RWPE2 (cell line): ENCODE data around the gene IAPP.

Experiments used
- ATAC-seq: fragments of 200-7000 bp; cut with Tn5 transposase; 3 replicates; pipeline ENCODE4 v1.9.1; 2021; ENCODE audit warnings: low read depth
- DNase-seq: peaks from one replicate; pipeline ENCODE4 v3.0.0-alpha.2; 2020; ENCODE audit warnings: low spot score
- H3K27ac ChIP-seq: fragments of 450-650 bp; 2 replicates; pipeline ENCODE4 v1.5.1; 2017; ENCODE audit warnings: mild to moderate bottlenecking; ENCODE audit not compliant: poor library complexity, severe bottlenecking
- H3K27me3 ChIP-seq: fragments of 250-450 bp; sonication (Bioruptor Pico); 2 replicates; pipeline ENCODE4 v1.5.1; 2021; ENCODE audit warnings: mild to moderate bottlenecking, moderate library complexity; ENCODE audit not compliant: insufficient read depth, poor library complexity, severe bottlenecking
- H3K36me3 ChIP-seq: fragments of 250-450 bp; sonication (Bioruptor Pico); 2 replicates; pipeline ENCODE4 v1.5.1; 2020; ENCODE audit warnings: low read depth, mild to moderate bottlenecking, moderate library complexity
- H3K4me1 ChIP-seq: fragments of 250-450 bp; sonication (Bioruptor Pico); 2 replicates; pipeline ENCODE4 v1.5.1; 2021; ENCODE audit warnings: mild to moderate bottlenecking, moderate library complexity; ENCODE audit not compliant: insufficient read depth, poor library complexity, severe bottlenecking
- H3K4me3 ChIP-seq: fragments of 250-450 bp; sonication (Bioruptor Pico); 2 replicates; pipeline ENCODE4 v1.5.1; 2021; ENCODE audit warnings: mild to moderate bottlenecking, moderate library complexity; ENCODE audit not compliant: severe bottlenecking
- H3K9me3 ChIP-seq: fragments of 250-450 bp; sonication (Bioruptor Pico); 2 replicates; pipeline ENCODE4 v1.5.1; 2021; ENCODE audit warnings: mild to moderate bottlenecking, moderate library complexity; ENCODE audit not compliant: severe bottlenecking
- TF ChIP-seq, protein P1 (sequence below): fragments of 450-650 bp; IDR thresholded peaks from one replicate; pipeline ENCODE4 v1.5.1; 2017; ENCODE audit warnings: mild to moderate bottlenecking, moderate library complexity; ENCODE audit not compliant: poor library complexity, severe bottlenecking

IAPP gene

GRCh38 chr12:21340403-21340802 is 32.3 kb upstream of the IAPP start:
- Histone ChIP-seq H3K36me3 (no peaks in the 10 kb centered on the region), H3K27ac (no peak overlapping the region), H3K9me3 (no peaks in the 10 kb centered on the region), H3K27me3 (no peaks in the 10 kb centered on the region), H3K4me1 (no peaks in the 10 kb centered on the region), H3K4me3 (no peak overlapping the region)
- DNase-seq (no peak), ATAC-seq (no peak)
- TF ChIP-seq, protein P1, sequence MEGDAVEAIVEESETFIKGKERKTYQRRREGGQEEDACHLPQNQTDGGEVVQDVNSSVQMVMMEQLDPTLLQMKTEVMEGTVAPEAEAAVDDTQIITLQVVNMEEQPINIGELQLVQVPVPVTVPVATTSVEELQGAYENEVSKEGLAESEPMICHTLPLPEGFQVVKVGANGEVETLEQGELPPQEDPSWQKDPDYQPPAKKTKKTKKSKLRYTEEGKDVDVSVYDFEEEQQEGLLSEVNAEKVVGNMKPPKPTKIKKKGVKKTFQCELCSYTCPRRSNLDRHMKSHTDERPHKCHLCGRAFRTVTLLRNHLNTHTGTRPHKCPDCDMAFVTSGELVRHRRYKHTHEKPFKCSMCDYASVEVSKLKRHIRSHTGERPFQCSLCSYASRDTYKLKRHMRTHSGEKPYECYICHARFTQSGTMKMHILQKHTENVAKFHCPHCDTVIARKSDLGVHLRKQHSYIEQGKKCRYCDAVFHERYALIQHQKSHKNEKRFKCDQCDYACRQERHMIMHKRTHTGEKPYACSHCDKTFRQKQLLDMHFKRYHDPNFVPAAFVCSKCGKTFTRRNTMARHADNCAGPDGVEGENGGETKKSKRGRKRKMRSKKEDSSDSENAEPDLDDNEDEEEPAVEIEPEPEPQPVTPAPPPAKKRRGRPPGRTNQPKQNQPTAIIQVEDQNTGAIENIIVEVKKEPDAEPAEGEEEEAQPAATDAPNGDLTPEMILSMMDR = no peak

DNA sequence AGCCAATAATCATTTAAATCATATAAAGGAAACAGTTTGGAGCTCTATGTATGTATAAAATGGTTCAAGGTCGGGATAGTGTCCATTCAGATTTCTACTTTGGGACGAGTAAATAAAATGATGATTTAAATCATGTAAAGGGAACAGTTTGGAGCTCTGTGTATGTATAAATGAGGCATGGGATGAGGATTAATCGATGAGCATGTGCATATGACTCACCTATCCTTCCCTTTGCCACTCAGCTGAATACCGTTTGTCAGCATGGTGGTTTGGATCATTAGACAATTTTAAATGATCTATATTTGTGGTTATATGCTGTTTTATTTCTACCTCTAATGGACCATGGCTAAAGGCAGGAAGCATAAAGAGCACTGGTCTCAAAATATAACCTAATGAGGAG is 30.9 kb upstream of the IAPP start:
- no peak overlapping the region for H3K4me3 ChIP-seq
- DNase-seq = no peak
- no peaks in the 10 kb centered on the region for H3K9me3 ChIP-seq
- no peaks in the 10 kb centered on the region for H3K4me1 ChIP-seq
- H3K36me3 ChIP-seq = no peaks in the 10 kb centered on the region
- TF ChIP-seq, protein P1 = no peak
- no peaks in the 10 kb centered on the region for H3K27me3 ChIP-seq
- H3K27ac ChIP-seq = no peak overlapping the region
- ATAC-seq = no peak

DNA sequence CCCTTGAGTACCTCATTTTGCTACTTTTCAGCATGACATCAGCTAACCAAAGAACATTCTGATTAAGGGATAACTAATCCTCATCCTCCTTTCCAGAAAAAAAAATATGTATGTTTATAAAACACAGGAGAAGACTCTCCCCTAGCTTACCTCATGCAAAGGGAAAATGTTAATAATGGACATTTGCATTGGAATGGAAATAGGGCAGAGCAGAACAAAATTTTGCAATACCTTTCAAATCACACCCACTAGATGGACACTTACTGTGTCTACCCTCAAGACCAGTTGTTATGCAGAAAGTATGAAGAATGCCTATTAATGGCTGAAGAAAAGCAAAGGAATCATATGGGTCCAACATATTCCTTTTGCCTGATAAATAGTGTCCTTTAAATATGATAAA is 29.1 kb upstream of the IAPP start:
- TF ChIP-seq, protein P1 = no peak
- ATAC-seq = no peak
- H3K4me3 ChIP-seq = no peak overlapping the region
- no peak overlapping the region for H3K27ac ChIP-seq
- H3K36me3 ChIP-seq = no peaks in the 10 kb centered on the region
- no peaks in the 10 kb centered on the region for H3K4me1 ChIP-seq
- DNase-seq = no peak
- no peaks in the 10 kb centered on the region for H3K9me3 ChIP-seq
- H3K27me3 ChIP-seq = no peaks in the 10 kb centered on the region

DNA sequence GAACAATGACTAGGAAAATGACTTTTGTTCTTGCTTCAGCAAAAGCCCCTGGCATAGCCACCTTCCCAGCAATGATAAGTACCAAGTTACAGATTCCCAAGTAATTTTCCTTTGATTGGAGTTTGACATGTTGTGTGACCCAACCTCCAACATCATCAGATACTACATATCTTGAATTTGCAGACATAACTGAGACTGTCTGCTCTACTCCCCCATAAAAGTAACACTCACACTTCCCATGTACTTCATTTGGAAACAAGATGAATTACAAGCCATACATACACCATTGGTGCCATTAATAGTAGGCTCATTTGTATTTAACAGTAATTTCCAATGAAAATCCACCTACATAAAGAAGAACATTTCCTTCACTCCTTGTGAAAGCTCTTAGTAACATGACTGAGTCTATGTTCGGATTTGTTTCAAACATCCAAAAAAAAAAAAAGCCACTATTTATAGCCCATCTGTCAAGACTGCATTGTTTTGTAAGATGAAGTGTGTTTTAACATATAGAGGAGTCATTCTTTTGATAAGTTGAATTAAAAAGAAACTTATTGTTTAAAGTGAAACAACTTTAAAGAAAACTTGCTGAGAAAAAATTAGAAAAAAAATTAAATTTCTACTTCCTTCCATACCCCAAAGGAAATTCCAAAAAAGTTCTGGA is 26.0 kb upstream of the IAPP start:
- H3K27me3 ChIP-seq = no peaks in the 10 kb centered on the region

DNA sequence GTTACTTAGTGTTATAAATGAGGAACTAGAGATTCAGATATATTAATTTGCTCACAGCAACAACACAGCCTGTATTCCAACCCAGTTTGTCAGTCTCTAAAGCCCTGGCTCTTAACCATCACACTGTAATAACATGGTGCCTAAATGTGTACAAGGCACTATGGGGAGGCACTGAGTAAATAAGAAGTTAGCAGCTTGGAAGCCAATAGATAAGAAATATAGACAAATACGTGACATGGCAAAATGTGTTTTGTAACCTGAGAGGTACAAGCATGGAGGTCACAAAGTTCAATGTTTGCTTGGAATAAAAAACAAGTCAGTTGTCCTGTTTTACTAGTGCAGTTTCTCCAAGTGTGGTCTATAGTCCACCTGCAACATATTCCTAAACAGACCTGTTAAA is 21.7 kb upstream of the IAPP start:
- DNase-seq = no peak
- TF ChIP-seq, protein P1 = no peak
- no peaks in the 10 kb centered on the region for H3K9me3 ChIP-seq
- no peaks in the 10 kb centered on the region for H3K27me3 ChIP-seq
- H3K27ac ChIP-seq = no peak overlapping the region
- H3K4me1 ChIP-seq = no peaks in the 10 kb centered on the region
- ATAC-seq = no peak
- no peaks in the 10 kb centered on the region for H3K36me3 ChIP-seq
- no peak overlapping the region for H3K4me3 ChIP-seq

More for the DNA sequence above, 26.0 kb upstream of the IAPP start:
- no peak for ATAC-seq
- no peak for DNase-seq
- H3K4me3 ChIP-seq = no peak overlapping the region
- no peaks in the 10 kb centered on the region for H3K36me3 ChIP-seq
- TF ChIP-seq, protein P1 = no peak
- no peak overlapping the region for H3K27ac ChIP-seq
- no peaks in the 10 kb centered on the region for H3K9me3 ChIP-seq
- no peaks in the 10 kb centered on the region for H3K4me1 ChIP-seq
